Measurements from ENCODE around the gene MDK. TPM values are rescaled to one million over a fixed set of nuclear protein-coding genes. Genes with fewer than 3 reads are reported as not detected.

Gene MDK
- total RNA-seq = 163 and 171 TPM in 2 replicates
- long read RNA-seq, transcript MDK-203 (5 exons, 828 nt) = major isoform, 5 of 8 reads
- long read RNA-seq, partial matches to known transcripts = 1 of 8 reads
- long read RNA-seq, other reads (novel, unspliced or antisense) = 0 of 8 reads

DNA sequence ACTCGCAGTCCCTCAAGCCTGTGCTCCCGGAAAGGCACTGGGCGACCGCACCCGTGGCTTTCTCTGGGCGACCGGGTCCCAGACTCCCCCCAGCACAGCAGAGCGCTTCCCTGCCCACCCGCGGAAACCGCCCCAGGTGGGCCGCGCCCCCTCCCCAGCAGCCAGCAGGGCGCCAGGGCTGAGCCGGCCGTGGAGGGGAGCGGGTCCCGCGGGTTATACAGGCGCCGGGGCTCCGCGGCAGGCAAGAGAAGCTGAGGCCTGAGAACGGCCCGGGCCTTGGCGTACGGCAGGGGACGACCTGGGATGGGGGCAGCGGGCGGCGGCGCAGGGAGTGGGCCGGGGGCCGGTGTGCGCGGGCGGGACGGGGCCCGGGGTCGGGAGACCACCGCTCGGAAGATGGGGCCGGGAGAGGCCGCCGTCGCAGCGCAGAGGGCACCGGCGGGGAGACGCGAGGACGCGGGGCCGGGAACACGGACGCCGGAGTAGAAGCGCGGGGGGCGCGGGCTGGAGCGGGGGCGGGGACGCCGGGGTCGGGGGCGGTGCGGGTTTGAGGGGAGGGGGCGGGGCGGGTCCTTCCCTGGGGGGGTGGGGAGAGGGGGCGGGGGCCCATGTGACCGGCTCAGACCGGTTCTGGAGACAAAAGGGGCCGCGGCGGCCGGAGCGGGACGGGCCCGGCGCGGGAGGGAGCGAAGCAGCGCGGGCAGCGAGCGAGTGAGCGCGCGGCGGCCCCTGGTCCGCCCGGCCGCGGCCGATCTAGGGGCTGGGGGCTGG is at the start of gene MDK:
MDK (plus strand) TSS at position 622 of the 771 bp plus-strand sequence. CDS start 389 bp downstream, outside the sequence.
- no peak for DNase-seq (ENCODE audit: extremely low spot score, unreplicated experiment)
- Mint-ChIP-seq H3K27me3 (ENCODE audit: unreplicated experiment) (peaks cover 2% of the 10 kb centered on the region), H3K27ac (ENCODE audit: unreplicated experiment) (peak within 1 kb of the TSS; percentile 71), H3K36me3 (ENCODE audit: unreplicated experiment) (peaks cover 11% of the 10 kb centered on the region), H3K9me3 (ENCODE audit: unreplicated experiment) (no peaks in the 10 kb centered on the region), H3K4me3 (ENCODE audit: unreplicated experiment) (peak within 1 kb of the TSS; percentile 74), H3K4me1 (ENCODE audit: unreplicated experiment) (peaks cover 11% of the 10 kb centered on the region)
- TF ChIP-seq CTCF (IDR thresholded peaks at IDR 0.05) = no peak

GRCh38 chr11:46332093-46332567 is 49.3 kb upstream of the MDK start:
- peaks cover 35% of the 10 kb centered on the region for H3K27me3 Mint-ChIP-seq (ENCODE audit: unreplicated experiment)
- TF ChIP-seq CTCF (IDR thresholded peaks at IDR 0.05) = no peak
- no peaks in the 10 kb centered on the region for H3K9me3 Mint-ChIP-seq (ENCODE audit: unreplicated experiment)
- H3K27ac Mint-ChIP-seq (ENCODE audit: unreplicated experiment) = no peak overlapping the region
- DNase-seq (ENCODE audit: extremely low spot score, unreplicated experiment) = no peak
- H3K4me3 Mint-ChIP-seq (ENCODE audit: unreplicated experiment) = peak overlapping the region; percentile 57
- peaks cover 32% of the 10 kb centered on the region for H3K4me1 Mint-ChIP-seq (ENCODE audit: unreplicated experiment)
- no peaks in the 10 kb centered on the region for H3K36me3 Mint-ChIP-seq (ENCODE audit: unreplicated experiment)

DNA sequence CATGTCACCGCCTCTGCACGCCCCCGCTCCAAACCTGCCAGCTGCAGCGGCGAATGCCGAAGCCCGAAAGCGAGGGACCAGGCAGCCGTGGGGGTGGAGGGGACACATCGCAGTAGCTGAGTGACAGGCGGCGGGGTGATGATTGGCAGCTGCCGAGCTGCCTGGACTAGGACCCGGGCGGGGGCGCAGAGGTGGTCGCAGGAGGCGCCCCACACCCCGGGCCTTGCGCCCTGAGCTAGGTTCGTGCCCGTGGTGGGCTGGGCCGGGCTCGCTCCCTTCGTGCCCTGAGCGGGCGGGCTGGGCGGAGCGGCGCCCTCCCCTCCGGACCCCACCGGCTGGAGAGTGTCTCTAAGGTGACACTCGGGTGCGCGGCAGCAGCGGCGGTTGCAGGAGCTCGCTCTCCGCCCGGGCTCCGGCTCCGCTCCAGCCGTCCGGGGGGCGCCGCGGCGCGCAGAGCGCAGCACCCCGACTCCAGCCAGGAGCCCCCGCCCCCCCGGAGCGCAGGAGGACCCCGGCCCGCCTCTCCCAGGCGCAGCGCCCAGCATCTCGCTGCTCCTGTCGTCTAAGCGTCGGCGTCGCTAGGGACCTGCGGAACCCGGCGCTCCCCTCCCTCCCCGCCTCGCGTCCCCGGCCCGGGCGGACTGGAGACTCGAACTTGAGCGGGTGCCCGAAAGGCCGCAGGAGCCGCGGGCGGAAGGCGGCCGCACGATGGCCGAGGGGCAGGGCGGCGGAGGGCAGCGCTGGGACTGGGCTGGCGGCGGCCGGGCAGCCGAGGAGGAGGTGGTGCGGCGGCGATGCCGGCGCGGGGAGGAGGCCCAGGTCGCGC is 48.7 kb upstream of the MDK start:
- peak overlapping the region; percentile 47 for H3K4me3 Mint-ChIP-seq (ENCODE audit: unreplicated experiment)
- peaks cover 32% of the 10 kb centered on the region for H3K4me1 Mint-ChIP-seq (ENCODE audit: unreplicated experiment)
- no peaks in the 10 kb centered on the region for H3K36me3 Mint-ChIP-seq (ENCODE audit: unreplicated experiment)
- no peak overlapping the region for H3K27ac Mint-ChIP-seq (ENCODE audit: unreplicated experiment)
- no peak for DNase-seq (ENCODE audit: extremely low spot score, unreplicated experiment)
- no peak for TF ChIP-seq CTCF (IDR thresholded peaks at IDR 0.05)
- peaks cover 35% of the 10 kb centered on the region for H3K27me3 Mint-ChIP-seq (ENCODE audit: unreplicated experiment)
- H3K9me3 Mint-ChIP-seq (ENCODE audit: unreplicated experiment) = no peaks in the 10 kb centered on the region

DNA sequence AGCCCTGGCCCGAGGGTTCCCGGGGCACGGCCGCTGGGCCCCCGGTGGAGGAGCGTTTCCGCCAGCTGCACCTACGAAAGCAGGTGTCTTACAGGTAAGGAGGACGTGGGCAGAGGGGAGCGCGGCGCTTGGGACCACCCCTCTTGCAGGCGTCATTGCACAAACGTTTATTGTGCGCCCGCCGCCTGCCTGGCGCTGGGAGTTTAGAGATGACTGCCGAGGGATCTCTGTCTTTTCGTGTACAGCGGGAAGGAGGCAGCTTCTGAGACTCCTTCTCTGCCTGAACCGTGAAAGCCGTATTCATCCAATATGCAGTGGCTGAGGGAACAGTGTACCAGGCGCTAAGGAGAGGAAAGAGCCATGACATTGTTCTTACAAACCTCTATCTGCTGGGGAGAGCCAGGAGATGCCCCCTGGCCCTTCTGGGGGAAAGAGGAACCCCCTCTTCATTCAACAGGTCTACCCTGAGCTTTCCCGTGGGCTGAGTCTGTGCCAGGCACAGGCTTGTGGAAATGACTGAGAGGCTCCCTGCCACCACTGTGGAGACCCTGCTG is 48.0 kb upstream of the MDK start:
- no peaks in the 10 kb centered on the region for H3K9me3 Mint-ChIP-seq (ENCODE audit: unreplicated experiment)
- H3K4me1 Mint-ChIP-seq (ENCODE audit: unreplicated experiment) = peaks cover 36% of the 10 kb centered on the region
- DNase-seq (ENCODE audit: extremely low spot score, unreplicated experiment) = no peak
- no peaks in the 10 kb centered on the region for H3K36me3 Mint-ChIP-seq (ENCODE audit: unreplicated experiment)
- peaks cover 35% of the 10 kb centered on the region for H3K27me3 Mint-ChIP-seq (ENCODE audit: unreplicated experiment)
- H3K4me3 Mint-ChIP-seq (ENCODE audit: unreplicated experiment) = peak overlapping the region; percentile 45
- no peak overlapping the region for H3K27ac Mint-ChIP-seq (ENCODE audit: unreplicated experiment)
- TF ChIP-seq CTCF (IDR thresholded peaks at IDR 0.05) = no peak
